ENCODE measurements around the gene NRAP. TPM values are rescaled to one million over a fixed set of nuclear protein-coding genes. Genes with fewer than 3 reads are reported as not detected.

Gene NRAP
- total RNA-seq, 1 experiment from 2014 or later = not detected

GRCh38 chr10:113713640-113713982 lies 49.8 kb upstream of the NRAP start:
- H3K9ac ChIP-seq (ENCODE audit: extremely low read depth, insufficient read length, low read length) = no peak overlapping the region
- H3K18ac ChIP-seq (ENCODE audit: insufficient read length, low read depth, low read length) = no peak overlapping the region
- DNase-seq = no peak
- no peaks in the 10 kb centered on the region for H3K79me2 ChIP-seq (ENCODE audit: insufficient read depth, low read length)
- no peaks in the 10 kb centered on the region for H3K79me1 ChIP-seq (ENCODE audit: insufficient read depth, low read depth, low read length, poor library complexity, severe bottlenecking)
- no peak overlapping the region for H4K8ac ChIP-seq (replicated peaks; ENCODE audit: insufficient read length, low read depth, low read length)
- Mint-ChIP-seq H3K9me3 (no peaks in the 10 kb centered on the region), H3K4me1 (peaks cover 32 to 42% of the 10 kb centered on the region in 2 experiments), H3K27ac (no peak overlapping the region), H3K27me3 (ENCODE audit: low read depth) (peaks cover 8% of the 10 kb centered on the region), H3K4me3 (no peak overlapping the region), H3K36me3 (ENCODE audit: insufficient read depth in 1 of 3, low read depth in 3 of 3) (peaks cover 0 to 2% (median 0%) of the 10 kb centered on the region in 3 experiments; a peak in 2 of 7 replicates)
- H3K27me3 ChIP-seq (ENCODE audit: insufficient read depth, low read length) = no peaks in the 10 kb centered on the region
- peaks cover 11% of the 10 kb centered on the region; the same call in 1 of the 2 replicates for H3K4me1 ChIP-seq (ENCODE audit: insufficient read depth, low read length)
- no peak overlapping the region for H2AFZ ChIP-seq (ENCODE audit: low read length)
- no peak for TF ChIP-seq CTCF (conservative IDR thresholded peaks at IDR 0.05)
- H2BK12ac ChIP-seq (ENCODE audit: insufficient read length, low read depth, low read length) = no peak overlapping the region
- no peaks in the 10 kb centered on the region for H3K9me3 ChIP-seq (ENCODE audit: control insufficient read depth, low read depth, low read length)
- no peaks in the 10 kb centered on the region for H3K23me2 ChIP-seq (ENCODE audit: insufficient read length, low read depth, low read length, poor library complexity, severe bottlenecking)
- no peak overlapping the region for H4K91ac ChIP-seq (ENCODE audit: insufficient read length, low read depth, low read length)
- no peak overlapping the region for H2BK15ac ChIP-seq (ENCODE audit: low read depth, low read length)
- H2BK5ac ChIP-seq (ENCODE audit: insufficient read length, low read length) = no peak overlapping the region
- WGBS (ENCODE audit: extremely low coverage, insufficient read length, low lambda C conversion rate) = no CpG with 5 or more reads among the region's 2 CpGs
- no peak overlapping the region for H4K5ac ChIP-seq (ENCODE audit: insufficient read length, low read depth, low read length)
- no peak overlapping the region for H2BK20ac ChIP-seq (ENCODE audit: low read depth, low read length, poor library complexity, severe bottlenecking)
- H2BK120ac ChIP-seq (ENCODE audit: low read depth, low read length, poor library complexity, severe bottlenecking) = no peak overlapping the region
- no peak overlapping the region for H3K27ac ChIP-seq (ENCODE audit: insufficient read length, low read depth, low read length)
- H3T11ph ChIP-seq (ENCODE audit: low read length) = no peak overlapping the region
- no peak overlapping the region for H3K4ac ChIP-seq (ENCODE audit: low read depth, low read length)
- no peaks in the 10 kb centered on the region for H4K20me1 ChIP-seq (ENCODE audit: control insufficient read depth, insufficient read depth, insufficient read length)
- no peak overlapping the region for H3K56ac ChIP-seq (ENCODE audit: insufficient read length, low read depth, low read length)
- no peak overlapping the region for H3K14ac ChIP-seq (ENCODE audit: insufficient read depth, low read length)
- no peak overlapping the region for H3K4me2 ChIP-seq (ENCODE audit: insufficient read depth, insufficient read length, low read length)
- no peak overlapping the region for H3K23ac ChIP-seq (ENCODE audit: insufficient read length, low read depth, low read length)
- H2AK5ac ChIP-seq (ENCODE audit: insufficient read length, low read length) = no peak overlapping the region

All from H9 (cell line).